Measurements from ENCODE around the gene GALNT16. TPM values are rescaled to one million over a fixed set of nuclear protein-coding genes. Genes with fewer than 3 reads are reported as not detected.
"Not testable (repeated sequence)": the region's sequence is repeated elsewhere in the genome, so short reads cannot be mapped to it uniquely, and the experiment has no call there.

GALNT16 gene
- total RNA-seq, 4 donors from 2014 or later, result 4.4 to 47.9 (median 11.6) TPM

DNA sequence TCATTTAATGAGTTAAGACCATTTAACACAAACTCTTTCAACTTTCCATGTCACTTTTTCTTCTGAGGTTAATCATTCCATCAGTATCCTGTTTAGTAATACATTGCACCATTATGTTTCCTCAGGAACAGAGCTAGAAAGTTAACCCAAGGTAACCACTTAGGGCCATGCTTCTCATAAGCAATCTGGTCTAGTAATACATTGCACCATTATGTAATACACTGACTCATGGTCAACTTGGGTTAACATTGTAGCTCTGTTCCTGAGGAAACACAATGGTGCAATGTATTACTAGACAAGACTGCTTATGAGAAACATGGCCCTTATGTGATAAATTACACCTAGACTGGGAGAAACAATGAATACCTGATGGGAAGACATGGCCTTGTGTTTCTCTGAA is 116.5 kb downstream of the GALNT16 start:
- Histone ChIP-seq H3K36me3 (peaks cover 0 to 31% (median 0%) of the 10 kb centered on the region in 3 donors), H3K27me3 (no peaks in the 10 kb centered on the region), H3K4me3 (no peak overlapping the region), H3K4me1 (no peaks in the 10 kb centered on the region), H3K9me3 (no peaks in the 10 kb centered on the region), H3K27ac (no peak overlapping the region)
- no peak for DNase-seq
- no peak for TF ChIP-seq POLR2A (IDR thresholded peaks at IDR 0.05)
- TF ChIP-seq, protein P1, sequence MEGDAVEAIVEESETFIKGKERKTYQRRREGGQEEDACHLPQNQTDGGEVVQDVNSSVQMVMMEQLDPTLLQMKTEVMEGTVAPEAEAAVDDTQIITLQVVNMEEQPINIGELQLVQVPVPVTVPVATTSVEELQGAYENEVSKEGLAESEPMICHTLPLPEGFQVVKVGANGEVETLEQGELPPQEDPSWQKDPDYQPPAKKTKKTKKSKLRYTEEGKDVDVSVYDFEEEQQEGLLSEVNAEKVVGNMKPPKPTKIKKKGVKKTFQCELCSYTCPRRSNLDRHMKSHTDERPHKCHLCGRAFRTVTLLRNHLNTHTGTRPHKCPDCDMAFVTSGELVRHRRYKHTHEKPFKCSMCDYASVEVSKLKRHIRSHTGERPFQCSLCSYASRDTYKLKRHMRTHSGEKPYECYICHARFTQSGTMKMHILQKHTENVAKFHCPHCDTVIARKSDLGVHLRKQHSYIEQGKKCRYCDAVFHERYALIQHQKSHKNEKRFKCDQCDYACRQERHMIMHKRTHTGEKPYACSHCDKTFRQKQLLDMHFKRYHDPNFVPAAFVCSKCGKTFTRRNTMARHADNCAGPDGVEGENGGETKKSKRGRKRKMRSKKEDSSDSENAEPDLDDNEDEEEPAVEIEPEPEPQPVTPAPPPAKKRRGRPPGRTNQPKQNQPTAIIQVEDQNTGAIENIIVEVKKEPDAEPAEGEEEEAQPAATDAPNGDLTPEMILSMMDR (IDR thresholded peaks at IDR 0.05), result no peak

DNA sequence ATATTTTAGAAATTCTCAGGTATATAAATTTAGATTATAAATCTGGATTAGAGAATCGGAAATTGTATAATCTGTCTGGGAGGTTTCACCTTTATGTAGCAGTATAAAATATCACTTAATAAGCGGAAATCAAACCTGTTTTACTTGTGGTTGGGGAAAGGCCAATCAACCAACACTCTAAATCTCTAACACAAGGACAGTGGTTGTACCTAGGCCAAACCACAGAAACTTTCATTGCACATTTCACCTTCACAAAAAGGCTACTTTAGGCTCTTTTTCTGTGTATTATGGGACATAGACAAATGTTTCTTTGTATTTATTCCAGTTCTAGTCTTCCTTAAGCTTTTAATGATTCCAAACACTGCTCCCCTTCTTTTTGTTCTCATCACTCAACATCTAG is 118.3 kb downstream of the GALNT16 start:
- Histone ChIP-seq H3K27ac (no peak overlapping the region), H3K4me1 (no peaks in the 10 kb centered on the region), H3K4me3 (no peak overlapping the region), H3K9me3 (no peaks in the 10 kb centered on the region), H3K36me3 (peaks cover 0 to 31% (median 0%) of the 10 kb centered on the region in 3 donors), H3K27me3 (no peaks in the 10 kb centered on the region)
- no peak for DNase-seq
- TF ChIP-seq, protein P1 (IDR thresholded peaks at IDR 0.05), result no peak
- TF ChIP-seq POLR2A (IDR thresholded peaks at IDR 0.05), result no peak

DNA sequence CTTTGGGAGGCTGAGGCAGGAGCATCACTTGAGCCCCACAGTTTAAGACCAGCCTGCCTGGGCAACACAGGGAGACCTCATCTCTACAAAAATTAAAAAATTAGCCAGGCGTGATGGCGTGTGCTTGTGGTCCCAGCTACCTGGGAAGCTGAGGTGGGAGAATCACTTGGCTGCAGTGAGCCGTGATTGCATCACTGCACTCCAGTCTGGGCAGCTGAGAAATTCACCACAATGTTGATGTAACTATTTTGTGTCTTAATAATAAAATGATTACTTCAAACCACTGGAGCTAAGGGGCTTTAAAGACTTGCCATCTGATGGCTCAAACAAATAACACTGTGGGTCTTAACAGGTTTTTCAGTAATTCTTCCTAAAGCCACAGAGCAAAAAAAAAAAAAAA is 127.4 kb downstream of the GALNT16 start:
- H3K4me3 ChIP-seq, result no peak overlapping the region
- H3K36me3 ChIP-seq, result peaks cover 0 to 62% (median 0%) of the 10 kb centered on the region in 3 donors

DNA sequence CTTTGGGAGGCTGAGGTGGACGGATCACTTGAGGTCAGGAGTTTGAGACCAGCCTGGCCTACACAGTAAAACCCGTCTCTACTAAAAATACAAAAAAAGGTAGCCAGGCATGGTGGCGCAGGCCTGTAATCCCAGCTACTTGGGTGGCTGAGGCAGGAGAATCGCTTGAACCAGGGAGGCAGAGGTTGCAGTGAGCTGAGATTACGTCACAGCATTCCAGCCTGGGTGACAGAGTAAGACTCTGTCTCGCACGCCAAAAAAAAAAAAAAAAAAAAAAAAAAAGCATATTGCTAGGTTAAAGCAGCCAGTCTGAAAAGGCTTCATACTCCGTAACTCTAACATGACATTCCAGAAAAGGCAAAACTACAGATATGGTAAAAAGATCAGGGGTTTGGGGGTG is 131.4 kb downstream of the GALNT16 start:
- not testable (repeated sequence) for H3K27ac ChIP-seq, H3K9me3 ChIP-seq, DNase-seq, H3K27me3 ChIP-seq, H3K4me3 ChIP-seq
- Histone ChIP-seq H3K4me1 (peaks cover 0 to 15% (median 1%) of the 10 kb centered on the region in 4 donors), H3K36me3 (peaks cover 0 to 77% (median 0%) of the 10 kb centered on the region in 3 donors)

More for the DNA sequence above, 127.4 kb downstream of the GALNT16 start:
- Histone ChIP-seq H3K27ac (no peak overlapping the region), H3K4me1 (peaks cover 0 to 4% (median 1%) of the 10 kb centered on the region in 4 donors), H3K9me3 (no peaks in the 10 kb centered on the region), H3K27me3 (no peaks in the 10 kb centered on the region)
- no peak for DNase-seq
- no peak for TF ChIP-seq POLR2A (IDR thresholded peaks at IDR 0.05)
- TF ChIP-seq, protein P1 (IDR thresholded peaks at IDR 0.05), result no peak

DNA sequence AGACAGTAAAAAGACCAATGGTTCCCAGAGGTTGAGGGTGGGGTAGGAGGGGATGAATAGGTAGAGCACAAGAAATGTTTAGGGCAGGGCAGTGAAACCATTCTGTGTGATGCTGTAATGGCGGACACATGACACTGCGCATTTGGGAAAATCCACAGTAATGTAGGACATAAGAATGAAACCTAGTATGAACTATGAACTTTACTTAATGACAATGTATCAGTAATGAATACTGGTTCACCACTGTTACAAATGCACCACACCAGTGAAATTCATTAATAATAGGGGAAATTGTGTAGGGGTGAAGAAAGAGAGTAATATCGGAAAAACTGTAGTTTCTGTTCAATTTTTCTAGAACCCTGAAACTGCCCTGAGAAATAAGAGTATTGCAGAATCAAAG is 132.5 kb downstream of the GALNT16 start:
- Histone ChIP-seq H3K4me3 (no peak overlapping the region), H3K36me3 (peaks cover 0 to 67% (median 0%) of the 10 kb centered on the region in 3 donors), H3K4me1 (peaks cover 0 to 26% (median 1%) of the 10 kb centered on the region in 4 donors), H3K27me3 (no peaks in the 10 kb centered on the region), H3K9me3 (no peaks in the 10 kb centered on the region), H3K27ac (no peak overlapping the region)
- no peak for DNase-seq
- TF ChIP-seq, protein P1 (IDR thresholded peaks at IDR 0.05), result no peak
- no peak for TF ChIP-seq POLR2A (IDR thresholded peaks at IDR 0.05)

DNA sequence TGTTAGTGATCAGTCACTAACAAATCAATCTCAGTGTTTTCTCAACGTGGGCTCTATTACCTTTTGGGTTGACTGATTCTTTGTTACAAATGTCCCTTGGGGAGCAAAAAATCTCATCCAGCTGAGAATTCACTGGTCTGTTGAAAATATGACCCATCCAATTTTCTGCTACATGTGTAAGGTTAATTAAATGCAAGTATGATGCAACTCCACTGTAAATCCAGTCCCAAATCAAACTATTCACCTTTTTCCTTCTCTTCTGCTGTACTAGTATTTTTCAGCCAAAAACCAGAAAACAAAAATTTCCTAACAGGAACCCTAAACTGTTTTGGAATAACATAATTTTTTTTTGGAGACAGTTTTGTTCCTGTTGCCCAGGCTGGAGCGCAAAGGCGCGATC is 136.0 kb downstream of the GALNT16 start:
- DNase-seq, result no peak
- H3K27me3 ChIP-seq, result no peaks in the 10 kb centered on the region
- no peak for TF ChIP-seq POLR2A (IDR thresholded peaks at IDR 0.05)
- TF ChIP-seq, protein P1 (IDR thresholded peaks at IDR 0.05), result no peak
- peaks cover 0 to 43% (median 0%) of the 10 kb centered on the region in 3 donors for H3K36me3 ChIP-seq
- no peak overlapping the region for H3K4me3 ChIP-seq
- H3K9me3 ChIP-seq, result no peaks in the 10 kb centered on the region
- H3K27ac ChIP-seq, result no peak overlapping the region
- H3K4me1 ChIP-seq, result peaks cover 3 to 41% (median 10%) of the 10 kb centered on the region in 4 donors
